GM23248 (cell line): ENCODE measurements around the gene CARM1. TPM values are rescaled to one million over a fixed set of nuclear protein-coding genes. Genes with fewer than 3 reads are reported as not detected.

Experiments
- DNase-seq: peaks from one replicate; pipeline ENCODE4 v3.0.0-alpha.2; 2015
- H2AFZ ChIP-seq: fragments of 200-600 bp; sonication (generic); 2 replicates; pipeline ENCODE4 v1.6.1; 2016; ENCODE audit warnings: antibody characterized with exemption
- H3F3A ChIP-seq: fragments of 200-600 bp; sonication (generic); 2 replicates; pipeline ENCODE4 v1.6.1; 2016; ENCODE audit warnings: mild to moderate bottlenecking, antibody characterized with exemption, mixed run types; ENCODE audit not compliant: insufficient read depth
- H3K27ac ChIP-seq: fragments of 200-600 bp; sonication (generic); 2 replicates; pipeline ENCODE4 v1.5.1; 2016; ENCODE audit warnings: mild to moderate bottlenecking
- H3K27me3 ChIP-seq: fragments of 200-600 bp; sonication (generic); replicated peaks from 2 replicates; pipeline ENCODE4 v1.6.1; 2016; ENCODE audit warnings: mild to moderate bottlenecking; ENCODE audit not compliant: insufficient read depth
- H3K36me3 ChIP-seq: fragments of 200-600 bp; sonication (generic); 2 replicates; pipeline ENCODE4 v1.6.1; 2016; ENCODE audit warnings: low read depth, mild to moderate bottlenecking
- H3K4me1 ChIP-seq: fragments of 200-600 bp; sonication (generic); 2 replicates; pipeline ENCODE4 v1.6.1; 2016; ENCODE audit warnings: mild to moderate bottlenecking; ENCODE audit not compliant: insufficient read depth
- H3K4me2 ChIP-seq: fragments of 200-600 bp; sonication (generic); one replicate; pipeline ENCODE4 v1.6.1; 2016; ENCODE audit warnings: mild to moderate bottlenecking; ENCODE audit not compliant: unreplicated experiment
- H3K4me3 ChIP-seq: fragments of 200-600 bp; sonication (generic); 2 replicates; pipeline ENCODE4 v1.5.1; 2016; ENCODE audit warnings: mild to moderate bottlenecking
- H3K79me2 ChIP-seq: fragments of 200-600 bp; sonication (generic); 2 replicates; pipeline ENCODE4 v1.6.1; 2016; ENCODE audit warnings: mild to moderate bottlenecking; ENCODE audit not compliant: insufficient read depth
- H3K9ac ChIP-seq: fragments of 200-600 bp; sonication (generic); 2 replicates; pipeline ENCODE4 v1.6.1; 2016; ENCODE audit warnings: mild to moderate bottlenecking
- H3K9me2 ChIP-seq: fragments of 200-600 bp; sonication (generic); 2 replicates; pipeline ENCODE4 v1.6.1; 2016; ENCODE audit warnings: mixed run types, mild to moderate bottlenecking, moderate library complexity; ENCODE audit not compliant: insufficient read depth
- H3K9me3 ChIP-seq: fragments of 200-600 bp; sonication (generic); one replicate; pipeline ENCODE4 v1.6.1; 2017; ENCODE audit warnings: low read depth
- H4K20me1 ChIP-seq: fragments of 200-600 bp; sonication (generic); 2 replicates; pipeline ENCODE4 v1.6.0; 2016; ENCODE audit not compliant: insufficient read depth
- EZH2 ChIP-seq: fragments of 200-600 bp; sonication (generic); IDR thresholded peaks from 2 replicates; pipeline ENCODE4 v1.6.1; 2018; ENCODE audit warnings: antibody characterized with exemption, mild to moderate bottlenecking; ENCODE audit not compliant: insufficient read depth, poor library complexity, severe bottlenecking
- EZH2phosphoT487 ChIP-seq: fragments of 200-600 bp; sonication (generic); IDR thresholded peaks from 2 replicates; pipeline ENCODE4 v1.6.1; 2018; ENCODE audit warnings: antibody characterized with exemption, moderate library complexity, mild to moderate bottlenecking, low read depth; ENCODE audit not compliant: insufficient read depth
- WGBS, 2 experiments: methylation state at CpG; one replicate each; pipeline ENCODE4 v1.1.6; 2015 to 2017; ENCODE audit warnings: low lambda C conversion rate in 2 of 2, low coverage in 1 of 2; ENCODE audit errors: missing lambda C conversion rate in 2 of 2; 5-methylcytosine and 5-hydroxymethylcytosine counted together
- in situ Hi-C: fragments of 300-500 bp; cut with MboI; formaldehyde crosslinking; loops from 2 replicates; pipeline ENCODE4 v1.15.0; 2020
- polyA plus RNA-seq: library from polyadenylated mRNA; unstranded; fragments of >200 nt; fragmentation: Nextera tagmentation; extraction: Ambion mirVana; gene quantifications from 2 replicates; pipeline ENCODE4 v1.2.1, GENCODE V29; 2016
- total RNA-seq: library from RNA; depleted of rRNA; stranded (reverse); fragments of >200 nt; shearing (Covaris generic); gene quantifications from 2 replicates; pipeline ENCODE4 v1.2.3, GENCODE V29; 2014

CARM1 gene
- total and polyA plus RNA-seq, 2 experiments from 2014 or later: 5.3 to 41.9 TPM

DNA sequence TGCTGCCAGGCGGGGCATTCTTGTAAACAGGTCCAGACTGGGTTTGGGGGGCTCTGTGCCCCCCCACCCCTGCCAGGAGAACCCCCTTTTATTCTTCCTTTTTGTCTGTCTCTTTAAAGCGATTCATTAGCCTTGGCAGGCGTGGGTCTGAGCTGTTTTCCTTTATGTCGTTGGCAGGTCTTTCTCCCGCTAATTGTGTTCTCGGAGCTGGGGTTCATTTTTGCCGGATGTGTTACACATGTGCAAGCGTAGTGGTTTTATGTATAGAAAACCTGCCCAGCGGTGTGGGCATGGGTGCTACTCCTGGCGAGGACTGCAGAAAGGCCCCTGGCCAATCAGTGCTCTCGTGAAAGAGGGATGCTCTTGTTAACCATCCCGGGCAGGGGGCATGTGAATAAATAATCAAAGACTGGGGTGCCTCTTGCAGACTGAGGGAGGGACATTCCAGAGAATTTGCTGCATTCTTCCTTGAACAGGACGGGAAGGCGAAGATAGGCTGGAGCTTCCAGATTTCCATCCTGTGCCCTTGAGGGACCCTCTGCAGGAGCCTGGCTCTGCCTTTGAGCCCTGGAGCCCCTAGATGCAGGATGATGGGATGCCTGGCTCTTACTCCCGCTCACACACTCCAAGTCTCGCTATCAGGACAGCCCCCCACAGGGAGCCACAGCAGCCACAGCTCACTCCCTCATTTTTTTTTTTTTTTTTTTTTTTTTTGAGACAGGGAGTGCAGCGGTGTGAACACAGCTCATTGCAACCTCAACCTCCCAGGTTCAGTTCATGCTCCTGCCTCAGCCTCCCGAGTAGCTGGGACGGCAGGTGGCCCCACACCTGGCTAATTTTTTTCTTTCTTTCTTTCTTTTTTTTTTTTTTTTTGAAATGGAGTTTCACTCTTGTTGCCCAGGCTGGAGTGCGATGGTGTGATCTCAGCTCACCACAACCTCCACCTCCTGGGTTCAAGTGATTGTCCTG, 14.1 kb downstream of the CARM1 start:
- H3K4me1 ChIP-seq: peaks cover 23% of the 10 kb centered on the region
- in situ Hi-C loops: no loop called here
- H3K79me2 ChIP-seq: peaks cover 100% of the 10 kb centered on the region
- no peak overlapping the region for H2AFZ ChIP-seq
- peak; percentile 37 for DNase-seq
- H3K9ac ChIP-seq: peak overlapping the region; percentile 40; the same call in 1 of the 2 replicates
- H3K36me3 ChIP-seq: no peaks in the 10 kb centered on the region
- H3K9me3 ChIP-seq: no peaks in the 10 kb centered on the region
- H4K20me1 ChIP-seq: no peaks in the 10 kb centered on the region
- no peak overlapping the region for H3K4me3 ChIP-seq
- no peaks in the 10 kb centered on the region; the same call in 1 of the 2 replicates for H3F3A ChIP-seq
- H3K9me2 ChIP-seq: no peaks in the 10 kb centered on the region
- TF ChIP-seq EZH2 (no peak), EZH2phosphoT487 (no peak)
- no peak overlapping the region for H3K4me2 ChIP-seq
- peak overlapping the region; percentile 66 for H3K27ac ChIP-seq
- 56 to 60% methylated on average over 20 of the region's 20 CpGs for WGBS, 2 experiments
- H3K27me3 ChIP-seq: no peaks in the 10 kb centered on the region

GRCh38 chr19:10887616-10888367, 16.4 kb downstream of the CARM1 start:
- peaks cover 23% of the 10 kb centered on the region for H3K4me1 ChIP-seq
- H3F3A ChIP-seq: no peaks in the 10 kb centered on the region; the same call in 1 of the 2 replicates
- no peaks in the 10 kb centered on the region for H3K27me3 ChIP-seq
- H4K20me1 ChIP-seq: no peaks in the 10 kb centered on the region; the same call in 1 of the 2 replicates
- H2AFZ ChIP-seq: no peak overlapping the region
- peaks cover 98% of the 10 kb centered on the region for H3K79me2 ChIP-seq
- TF ChIP-seq EZH2 (no peak), EZH2phosphoT487 (no peak)
- no peaks in the 10 kb centered on the region for H3K36me3 ChIP-seq
- no peak overlapping the region for H3K4me3 ChIP-seq
- no peak overlapping the region for H3K9ac ChIP-seq
- 76 to 78% methylated on average over 8 to 9 of the region's 9 CpGs for WGBS, 2 experiments
- no peaks in the 10 kb centered on the region for H3K9me3 ChIP-seq
- in situ Hi-C loops: no loop called here
- H3K9me2 ChIP-seq: no peaks in the 10 kb centered on the region
- peak; percentile 48 for DNase-seq
- no peak overlapping the region for H3K4me2 ChIP-seq
- H3K27ac ChIP-seq: no peak overlapping the region

- in situ Hi-C loops: no loop called here
- WGBS, 2 experiments: 65 to 72% methylated on average over 9 to 13 of the region's 13 CpGs
- no peak overlapping the region for H2AFZ ChIP-seq
- no peaks in the 10 kb centered on the region for H3K9me3 ChIP-seq
- H3K9me2 ChIP-seq: no peaks in the 10 kb centered on the region
- peaks cover 23% of the 10 kb centered on the region for H3K4me1 ChIP-seq
- no peak overlapping the region for H3K27ac ChIP-seq
- no peak overlapping the region for H3K4me2 ChIP-seq
- H4K20me1 ChIP-seq: no peaks in the 10 kb centered on the region; the same call in 1 of the 2 replicates
- H3F3A ChIP-seq: no peaks in the 10 kb centered on the region; the same call in 1 of the 2 replicates
- no peaks in the 10 kb centered on the region for H3K36me3 ChIP-seq
- DNase-seq: no peak
- peaks cover 98% of the 10 kb centered on the region for H3K79me2 ChIP-seq
- no peaks in the 10 kb centered on the region for H3K27me3 ChIP-seq
- no peak overlapping the region for H3K4me3 ChIP-seq
- TF ChIP-seq EZH2phosphoT487 (no peak), EZH2 (no peak)
- H3K9ac ChIP-seq: no peak overlapping the region
Observed at GRCh38 chr19:10888421-10888866, 17.1 kb downstream of the CARM1 start.

DNA sequence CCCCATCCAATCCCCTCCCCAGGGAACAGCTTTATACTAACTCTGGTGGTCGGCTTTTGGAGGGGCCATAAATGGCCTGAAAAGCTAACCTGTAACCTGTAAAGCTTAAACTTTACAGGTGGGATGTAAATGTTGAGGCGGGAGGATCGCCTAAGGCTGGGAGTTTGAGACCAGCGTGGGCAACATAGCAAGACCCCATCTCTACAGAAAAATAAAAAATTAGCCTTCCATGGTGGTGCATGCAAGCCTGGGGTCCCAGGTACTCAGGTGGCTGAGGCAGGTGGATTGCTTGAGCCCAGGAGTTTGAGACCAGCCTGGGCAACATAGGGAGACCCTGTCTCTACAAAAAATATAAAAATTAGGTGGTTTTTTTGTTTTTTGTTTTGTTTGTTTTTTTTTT, 18.5 kb downstream of the CARM1 start:
- H3K27me3 ChIP-seq: no peaks in the 10 kb centered on the region
- no peak overlapping the region for H3K4me2 ChIP-seq
- H4K20me1 ChIP-seq: no peaks in the 10 kb centered on the region; the same call in 1 of the 2 replicates
- WGBS, 2 experiments: 97 to 99% methylated on average over 4 of the region's 4 CpGs
- no peaks in the 10 kb centered on the region for H3K36me3 ChIP-seq
- H3K79me2 ChIP-seq: peaks cover 98% of the 10 kb centered on the region
- H3K4me1 ChIP-seq: peaks cover 12% of the 10 kb centered on the region; the same call in 1 of the 2 replicates
- no peak overlapping the region for H3K9ac ChIP-seq
- no peak overlapping the region for H3K27ac ChIP-seq
- no peak overlapping the region for H3K4me3 ChIP-seq
- no peaks in the 10 kb centered on the region for H3K9me3 ChIP-seq
- H2AFZ ChIP-seq: no peak overlapping the region
- in situ Hi-C loops: no loop called here
- no peak for DNase-seq
- no peak for TF ChIP-seq EZH2
- no peak for TF ChIP-seq EZH2phosphoT487
- no peaks in the 10 kb centered on the region for H3K9me2 ChIP-seq
- H3F3A ChIP-seq: no peaks in the 10 kb centered on the region; the same call in 1 of the 2 replicates
